ENCODE results near the gene FAM240A. TPM values are rescaled to one million over a fixed set of nuclear protein-coding genes. Genes with fewer than 3 reads are reported as not detected.
"Not testable (repeated sequence)": the region's sequence is repeated elsewhere in the genome, so short reads cannot be mapped to it uniquely, and the experiment has no call there.

The FAM240A gene
- total and polyA plus RNA-seq, 2 donors, result not detected

DNA sequence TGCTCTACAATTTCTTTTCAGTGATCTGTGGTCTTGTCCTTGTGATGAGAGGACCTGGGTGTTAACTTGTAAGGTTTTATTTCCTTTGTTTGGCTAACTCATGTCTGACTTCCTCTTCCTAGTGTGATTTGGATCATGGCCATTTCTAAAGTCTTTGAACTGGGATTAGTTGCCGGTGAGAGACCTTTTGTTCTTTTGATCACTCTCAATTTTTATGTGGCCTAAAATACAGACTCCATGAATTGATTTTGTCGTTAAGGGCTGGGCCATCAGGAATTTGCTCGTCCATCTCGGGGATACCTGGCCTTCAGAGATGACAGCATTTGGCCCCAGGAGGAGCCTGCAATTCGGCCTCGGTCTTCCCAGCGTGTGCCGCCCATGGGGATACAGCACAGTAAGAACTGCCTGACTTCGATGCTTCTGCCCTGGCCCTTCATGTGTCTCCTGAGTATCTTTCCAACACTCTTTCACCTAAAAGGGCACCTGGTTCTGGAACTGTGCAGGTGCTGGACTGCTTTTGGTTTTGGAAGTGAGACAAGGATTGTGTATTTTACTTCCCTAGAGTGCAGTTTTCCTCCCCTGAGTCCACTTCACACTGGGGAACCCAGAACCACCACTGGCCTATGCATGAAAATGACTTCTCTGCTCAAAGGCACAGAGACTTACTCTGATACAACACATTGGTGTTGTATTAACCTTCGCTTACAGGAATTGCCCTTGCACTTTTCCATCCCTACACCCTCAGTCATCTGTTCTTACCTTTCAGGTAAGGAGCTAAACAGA lies 33.2 kb upstream of the FAM240A start:
- 74% methylated on average over 10 of the region's 10 CpGs for WGBS
- H3K4me1 ChIP-seq (ENCODE audit: insufficient read depth), result no peaks in the 10 kb centered on the region
- no peak overlapping the region for H3K4me3 ChIP-seq (ENCODE audit: low read depth, low read length)
- no peak overlapping the region for H3K27ac ChIP-seq (ENCODE audit: low read depth)
- DNase-seq (ENCODE audit: extremely low spot score), result no peak
- no peaks in the 10 kb centered on the region for H3K36me3 ChIP-seq (ENCODE audit: insufficient read depth)

GRCh38 chr3:46579756-46580286 lies 32.5 kb upstream of the FAM240A start:
- DNase-seq (ENCODE audit: extremely low spot score), result no peak
- no peaks in the 10 kb centered on the region for H3K4me1 ChIP-seq (ENCODE audit: insufficient read depth)
- no peak overlapping the region for H3K4me3 ChIP-seq (ENCODE audit: low read depth, low read length)
- H3K36me3 ChIP-seq (ENCODE audit: insufficient read depth), result no peaks in the 10 kb centered on the region
- H3K27ac ChIP-seq (ENCODE audit: low read depth), result no peak overlapping the region
- WGBS, result 45% methylated on average over 14 of the region's 14 CpGs

GRCh38 chr3:46580675-46581074 lies 31.6 kb upstream of the FAM240A start:
- Histone ChIP-seq H3K36me3 (ENCODE audit: insufficient read depth) (no peaks in the 10 kb centered on the region), H3K27ac (ENCODE audit: low read depth) (no peak overlapping the region), H3K4me1 (ENCODE audit: insufficient read depth) (no peaks in the 10 kb centered on the region), H3K4me3 (ENCODE audit: low read depth, low read length) (no peak overlapping the region)
- WGBS, result 96% methylated on average over 1 of the region's 1 CpG
- DNase-seq (ENCODE audit: extremely low spot score), result no peak

DNA sequence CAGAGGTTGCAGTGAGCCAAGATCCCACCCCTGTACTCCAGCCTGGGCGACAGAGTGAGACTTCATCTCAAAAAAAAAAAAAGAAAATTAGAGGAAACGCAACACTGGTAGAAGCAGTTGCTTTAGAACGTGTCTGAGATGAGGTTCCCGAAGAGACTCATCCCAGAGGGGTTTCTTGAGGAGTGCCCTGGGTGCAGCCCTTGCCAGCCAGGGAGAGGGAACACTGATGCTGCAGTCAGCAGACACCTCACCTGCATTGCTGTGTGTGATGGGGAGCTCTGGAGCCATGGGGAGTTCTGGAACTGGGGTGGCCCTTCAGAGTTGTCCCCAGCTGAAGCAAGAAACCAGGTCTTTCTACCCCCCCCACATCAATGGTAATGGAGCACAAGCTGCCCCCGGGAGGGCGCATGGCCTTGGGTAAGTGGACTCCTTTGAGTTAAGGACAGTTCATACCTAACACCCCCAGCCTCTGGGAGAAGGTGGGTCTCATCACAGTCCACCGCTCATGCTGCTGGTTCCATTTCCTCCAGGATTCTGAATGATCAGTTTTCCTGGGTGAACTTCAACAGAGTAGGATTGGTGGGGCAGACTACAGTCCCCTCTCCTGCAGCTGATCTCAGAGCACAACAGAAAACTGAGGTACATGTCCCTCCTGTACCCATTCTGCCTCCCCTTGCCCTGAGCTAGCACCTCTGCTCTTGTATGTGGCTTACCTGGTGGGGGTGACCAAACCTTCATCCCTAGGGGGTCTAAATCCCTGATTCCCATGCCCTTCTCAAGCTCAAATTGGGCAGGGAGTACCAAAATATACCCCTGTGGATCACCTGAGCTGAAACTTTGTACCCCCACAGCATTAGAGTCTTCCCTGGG lies 27.5 kb upstream of the FAM240A start:
- no peak for DNase-seq (ENCODE audit: extremely low spot score)
- WGBS, result 93% methylated on average over 7 of the region's 7 CpGs
- Histone ChIP-seq H3K27ac (ENCODE audit: low read depth) (no peak overlapping the region), H3K4me1 (ENCODE audit: insufficient read depth) (no peaks in the 10 kb centered on the region), H3K4me3 (ENCODE audit: low read depth, low read length) (no peak overlapping the region), H3K36me3 (ENCODE audit: insufficient read depth) (no peaks in the 10 kb centered on the region)

GRCh38 chr3:46585799-46586693 lies 26.3 kb upstream of the FAM240A start:
- H3K36me3 ChIP-seq (ENCODE audit: insufficient read depth), result no peaks in the 10 kb centered on the region
- H3K4me3 ChIP-seq (ENCODE audit: low read depth, low read length), result no peak overlapping the region
- no peak overlapping the region for H3K27ac ChIP-seq (ENCODE audit: low read depth)
- 89% methylated on average over 5 of the region's 5 CpGs for WGBS
- DNase-seq (ENCODE audit: extremely low spot score), result no peak
- no peaks in the 10 kb centered on the region for H3K4me1 ChIP-seq (ENCODE audit: insufficient read depth)

GRCh38 chr3:46586738-46587246 lies 25.5 kb upstream of the FAM240A start:
- no peaks in the 10 kb centered on the region for H3K36me3 ChIP-seq (ENCODE audit: insufficient read depth)
- DNase-seq (ENCODE audit: extremely low spot score), result no peak
- no peak overlapping the region for H3K4me3 ChIP-seq (ENCODE audit: low read depth, low read length)
- no peak overlapping the region for H3K27ac ChIP-seq (ENCODE audit: low read depth)
- WGBS, result 85% methylated on average over 6 of the region's 6 CpGs
- no peaks in the 10 kb centered on the region for H3K4me1 ChIP-seq (ENCODE audit: insufficient read depth)

- 72% methylated on average over 3 of the region's 3 CpGs for WGBS
- not testable (repeated sequence) for H3K27ac ChIP-seq (ENCODE audit: low read depth); H3K4me1 ChIP-seq (ENCODE audit: insufficient read depth)
Observed at GRCh38 chr3:46587268-46587667, 25.1 kb upstream of the FAM240A start.

DNA sequence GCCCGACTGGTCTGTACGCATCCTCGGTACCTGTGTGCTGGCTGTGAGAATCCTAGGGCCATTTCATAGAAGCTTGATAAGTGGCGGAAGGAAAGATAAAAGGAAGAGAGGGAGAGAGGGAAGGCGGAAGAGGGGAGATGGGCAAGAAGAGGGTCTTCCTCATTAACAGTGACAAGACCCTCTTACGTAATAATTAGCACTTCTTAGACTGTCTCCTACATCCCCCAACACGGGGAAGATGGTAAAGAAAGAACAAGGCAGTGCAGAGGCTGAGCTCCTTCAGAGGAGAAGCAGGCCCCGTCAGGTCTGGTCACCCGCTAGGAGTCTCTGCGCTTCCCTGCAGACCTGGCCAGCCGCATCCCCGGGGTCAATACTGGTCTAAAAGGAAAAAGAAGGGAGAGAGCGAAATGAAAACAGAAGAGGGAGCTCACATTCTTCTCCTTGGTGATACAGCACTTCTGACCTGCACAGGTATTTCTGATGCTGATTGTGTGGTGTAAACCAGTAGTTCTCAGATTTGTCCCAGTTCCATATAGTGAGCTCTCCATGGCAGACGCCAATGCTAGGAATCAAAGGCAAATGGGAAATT lies 19.0 kb upstream of the FAM240A start:
- 85% methylated on average over 14 of the region's 14 CpGs for WGBS
- no peak overlapping the region for H3K27ac ChIP-seq (ENCODE audit: low read depth)
- no peaks in the 10 kb centered on the region for H3K4me1 ChIP-seq (ENCODE audit: insufficient read depth)
- no peaks in the 10 kb centered on the region for H3K36me3 ChIP-seq (ENCODE audit: insufficient read depth)
- DNase-seq (ENCODE audit: extremely low spot score), result no peak
- no peak overlapping the region for H3K4me3 ChIP-seq (ENCODE audit: low read depth, low read length)

More at GRCh38 chr3:46587268-46587667, 25.1 kb upstream of the FAM240A start:
- H3K36me3 ChIP-seq (ENCODE audit: insufficient read depth); DNase-seq (ENCODE audit: extremely low spot score); H3K4me3 ChIP-seq (ENCODE audit: low read depth, low read length): not testable (repeated sequence)

- H3K27ac ChIP-seq (ENCODE audit: low read depth), result no peak overlapping the region
- H3K4me3 ChIP-seq (ENCODE audit: low read depth, low read length), result no peak overlapping the region
- H3K4me1 ChIP-seq (ENCODE audit: insufficient read depth), result no peaks in the 10 kb centered on the region
- no peaks in the 10 kb centered on the region for H3K36me3 ChIP-seq (ENCODE audit: insufficient read depth)
- no peak for DNase-seq (ENCODE audit: extremely low spot score)
Observed at GRCh38 chr3:46593979-46594378, 18.3 kb upstream of the FAM240A start.

GRCh38 chr3:46594723-46595122 lies 17.6 kb upstream of the FAM240A start:
- no peak overlapping the region for H3K4me3 ChIP-seq (ENCODE audit: low read depth, low read length)
- DNase-seq (ENCODE audit: extremely low spot score), result no peak
- H3K4me1 ChIP-seq (ENCODE audit: insufficient read depth), result no peaks in the 10 kb centered on the region
- WGBS, result 92% methylated on average over 4 of the region's 4 CpGs
- no peak overlapping the region for H3K27ac ChIP-seq (ENCODE audit: low read depth)
- no peaks in the 10 kb centered on the region for H3K36me3 ChIP-seq (ENCODE audit: insufficient read depth)

DNA sequence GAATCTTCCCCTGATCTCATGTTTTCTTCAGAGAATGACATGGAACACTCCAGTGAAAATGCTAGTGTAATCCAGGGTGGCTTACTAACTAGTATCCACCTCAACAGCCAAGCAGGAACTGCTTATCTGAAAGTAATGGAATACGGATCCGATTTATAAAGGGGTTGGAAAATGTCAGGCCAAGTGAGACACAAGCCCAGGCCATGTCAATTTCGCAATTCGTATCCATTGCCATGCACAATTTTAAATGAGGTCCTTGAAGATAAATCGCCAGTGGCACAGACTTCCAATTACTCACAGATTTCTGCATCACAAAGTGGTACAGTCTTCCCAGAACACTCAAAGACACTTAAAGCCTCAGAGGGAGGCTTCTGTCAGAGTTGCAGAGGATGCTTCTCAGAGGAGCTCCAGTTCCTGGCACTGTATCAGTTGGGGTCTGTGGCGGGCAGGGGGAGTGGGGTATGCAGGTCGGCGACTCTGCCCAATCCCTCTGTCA lies 16.5 kb upstream of the FAM240A start:
- Histone ChIP-seq H3K36me3 (ENCODE audit: insufficient read depth) (no peaks in the 10 kb centered on the region), H3K4me3 (ENCODE audit: low read depth, low read length) (no peak overlapping the region), H3K27ac (ENCODE audit: low read depth) (no peak overlapping the region), H3K4me1 (ENCODE audit: insufficient read depth) (no peaks in the 10 kb centered on the region)
- no peak for DNase-seq (ENCODE audit: extremely low spot score)
- WGBS, result 82% methylated on average over 8 of the region's 8 CpGs

- Histone ChIP-seq H3K4me3 (ENCODE audit: low read depth, low read length) (no peak overlapping the region), H3K4me1 (ENCODE audit: insufficient read depth) (no peaks in the 10 kb centered on the region), H3K27ac (ENCODE audit: low read depth) (no peak overlapping the region), H3K36me3 (ENCODE audit: insufficient read depth) (no peaks in the 10 kb centered on the region)
- WGBS, result 74% methylated on average over 5 of the region's 5 CpGs
- DNase-seq (ENCODE audit: extremely low spot score), result no peak
Observed at GRCh38 chr3:46599590-46599989, 12.7 kb upstream of the FAM240A start.

Measured in urinary bladder (tissue), 4 donors.